CD14-positive monocyte (primary cell): ENCODE measurements around the gene NDUFV3. TPM values are rescaled to one million over a fixed set of nuclear protein-coding genes. Genes with fewer than 3 reads are reported as not detected.
A peak's percentile ranks its signal among the peaks of the same experiment; 100 is the strongest.
"Not testable (repeated sequence)": the region's sequence is repeated elsewhere in the genome, so short reads cannot be mapped to it uniquely, and the experiment has no call there.

Experiments used
- DNase-seq, 3 donors: peaks; one replicate each; pipeline ENCODE4 v3.0.0-alpha.2; 2011 to 2022
- H2AFZ ChIP-seq: 2 replicates; pipeline ENCODE4 v1.6.0; 2012; ENCODE audit warnings: mild to moderate bottlenecking, low read depth, low read length, inconsistent platforms; ENCODE audit not compliant: insufficient read depth, poor library complexity, severe bottlenecking
- H3K27ac ChIP-seq, 2 donors: 1 replicate in 1 of 2; 2 replicates in 1 of 2; pipeline ENCODE4 v1.5.1; 2012 to 2013; ENCODE audit warnings: low read length in 2 of 2, control low read depth in 1 of 2, inconsistent platforms in 1 of 2, low read depth in 1 of 2, mild to moderate bottlenecking in 1 of 2
- H3K27me3 ChIP-seq, 2 donors: one replicate each; pipeline versions ENCODE4 v1.6.0 to v1.6.1; 2011 to 2013; ENCODE audit warnings: low read length in 2 of 2; ENCODE audit not compliant: control insufficient read depth in 2 of 2, insufficient read depth in 2 of 2
- H3K36me3 ChIP-seq, 2 donors: replicated peaks in 1 of 2; 1 replicate in 1 of 2; 2 replicates in 1 of 2; pipeline versions ENCODE4 v1.5.1 to v1.6.1; 2012 to 2013; ENCODE audit warnings: low read length in 2 of 2, control low read depth in 1 of 2, inconsistent platforms in 1 of 2, mild to moderate bottlenecking in 1 of 2; ENCODE audit not compliant: insufficient read depth in 2 of 2, control insufficient read depth in 1 of 2
- H3K4me1 ChIP-seq, 2 donors: 1 replicate in 1 of 2; 2 replicates in 1 of 2; pipeline versions ENCODE4 v1.5.1 to v1.6.1; 2012 to 2013; ENCODE audit warnings: low read length in 2 of 2, control low read depth in 1 of 2, inconsistent platforms in 1 of 2, mild to moderate bottlenecking in 1 of 2, moderate library complexity in 1 of 2; ENCODE audit not compliant: insufficient read depth in 2 of 2, control insufficient read depth in 1 of 2
- H3K4me2 ChIP-seq: replicated peaks from 2 replicates; pipeline ENCODE3; 2012; ENCODE audit warnings: low read length, moderate library complexity, mild to moderate bottlenecking; ENCODE audit not compliant: poor library complexity, severe bottlenecking; ENCODE audit errors: extremely low read depth
- H3K4me3 ChIP-seq, 3 experiments: fragments of 200-600 bp in 1 of 3; sonication (generic) in 1 of 3; replicated peaks in 1 of 3; 1 replicate in 2 of 3; 2 replicates in 1 of 3; pipeline ENCODE4 v1.5.1; 2011 to 2013; ENCODE audit warnings: low read length in 3 of 3, mild to moderate bottlenecking in 3 of 3, control low read depth in 2 of 3, low read depth in 2 of 3, inconsistent platforms in 1 of 3, moderate library complexity in 1 of 3
- H3K79me2 ChIP-seq: 2 replicates; pipeline ENCODE4 v1.6.0; 2012; ENCODE audit warnings: mild to moderate bottlenecking, control low read depth, inconsistent platforms, low read length, moderate library complexity; ENCODE audit not compliant: insufficient read depth
- H3K9ac ChIP-seq: 2 replicates; pipeline ENCODE4 v1.6.0; 2017; ENCODE audit warnings: low read length, mild to moderate bottlenecking; ENCODE audit not compliant: insufficient read depth, poor library complexity, severe bottlenecking
- H3K9me3 ChIP-seq, 2 donors: replicated peaks in 1 of 2; 1 replicate in 1 of 2; 2 replicates in 1 of 2; pipeline versions ENCODE4 v1.5.1 to v1.6.1; 2012 to 2013; ENCODE audit warnings: low read length in 2 of 2, control low read depth in 1 of 2; ENCODE audit not compliant: control insufficient read depth in 1 of 2, insufficient read depth in 1 of 2
- H4K20me1 ChIP-seq: 2 replicates; pipeline ENCODE4 v1.6.0; 2012; ENCODE audit warnings: mild to moderate bottlenecking, low read length, control low read depth, moderate library complexity; ENCODE audit not compliant: insufficient read depth
- H3K27ac Mint-ChIP-seq, 7 donors: one replicate each; pipeline ENCODE4 v1.8.0; 2020; ENCODE audit warnings: mild to moderate bottlenecking in 7 of 7, mixed read lengths in 7 of 7, moderate library complexity in 6 of 7, inconsistent platforms in 2 of 7
- H3K27me3 Mint-ChIP-seq, 3 donors: one replicate each; pipeline ENCODE4 v1.8.0; 2021 to 2022; ENCODE audit warnings: low read depth in 3 of 3, mild to moderate bottlenecking in 3 of 3, mixed read lengths in 3 of 3, moderate library complexity in 3 of 3, inconsistent platforms in 1 of 3
- H3K36me3 Mint-ChIP-seq, 2 donors: one replicate each; pipeline ENCODE4 v1.8.0; 2020; ENCODE audit warnings: mixed read lengths in 2 of 2, inconsistent platforms in 1 of 2, mild to moderate bottlenecking in 1 of 2
- H3K4me1 Mint-ChIP-seq: one replicate; pipeline ENCODE4 v1.8.0; 2020; ENCODE audit warnings: mild to moderate bottlenecking, mixed read lengths
- H3K4me3 Mint-ChIP-seq, 2 donors: one replicate each; pipeline ENCODE4 v1.8.0; 2020; ENCODE audit warnings: mild to moderate bottlenecking in 2 of 2, mixed read lengths in 2 of 2, moderate library complexity in 1 of 2
- H3K9me3 Mint-ChIP-seq, 7 donors: one replicate each; pipeline ENCODE4 v1.8.0; 2020 to 2022; ENCODE audit warnings: mixed read lengths in 7 of 7, mild to moderate bottlenecking in 6 of 7, moderate library complexity in 6 of 7, inconsistent platforms in 2 of 7
- WGBS: methylation state at CpG from one replicate; pipeline ENCODE4 v1.1.5; 2013; ENCODE audit warnings: missing lambda C conversion rate; ENCODE audit not compliant: insufficient coverage; 5-methylcytosine and 5-hydroxymethylcytosine counted together
- intact Hi-C, 2 donors: fragments of 100-400 bp; cut with micrococcal nuclease; formaldehyde crosslinking; loops; one replicate each; pipeline versions ENCODE4 v1.15.0 to v1.15.1; 2023
- polyA plus RNA-seq, 3 donors: library from polyadenylated mRNA; depleted of rRNA in 1 of 3; unstranded in 2 of 3; stranded (reverse) in 1 of 3; fragments of 300-500 nt in 2 of 3; fragments of >200 nt in 1 of 3; fragmentation: Illumina TruSeq in 2 of 3; gene quantifications; 1 replicate in 2 of 3; 2 replicates in 1 of 3; pipeline ENCODE4 v1.2.3, GENCODE V29; 2012 to 2021
- TF ChIP-seq, protein P1 (sequence below): fragments of 200-600 bp; IDR thresholded peaks from one replicate; pipeline ENCODE4 v1.8.0; 2022; ENCODE audit warnings: antibody characterized with exemption, mild to moderate bottlenecking

The NDUFV3 gene
- polyA plus RNA-seq, 3 donors = 18.2 to 35.5 (median 28.0) TPM

DNA sequence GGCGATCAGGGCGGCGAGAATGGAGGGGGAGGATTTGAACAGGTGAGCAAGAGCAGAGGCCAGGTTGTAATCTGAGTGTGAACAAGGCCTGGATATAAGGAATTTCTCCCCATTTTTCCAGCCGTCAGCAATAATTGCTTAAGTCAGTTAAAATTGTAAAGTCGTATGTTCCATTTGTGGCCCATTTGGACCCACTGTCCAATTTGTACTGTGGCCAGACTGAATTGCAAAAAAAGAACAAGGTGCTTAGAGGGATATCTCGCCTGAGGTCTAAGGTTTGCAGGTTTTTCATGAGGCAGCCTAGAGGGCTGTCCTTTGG is 31.3 kb downstream of the NDUFV3 start:
- DNase-seq = no peak
- no peaks in the 10 kb centered on the region for H3K79me2 ChIP-seq
- H3K27me3 ChIP-seq = no peaks in the 10 kb centered on the region
- intact Hi-C loops = loop anchor here in 1 of 2 donors (10.0 kb wide), 1 partner anchor 720 kb away; no protein-coding TSS in a partner anchor
- no peak overlapping the region for H2AFZ ChIP-seq
- H3K9ac ChIP-seq = no peak overlapping the region
- Mint-ChIP-seq H3K4me1 (peaks cover 13% of the 10 kb centered on the region), H3K27ac (peak overlapping the region in 1 of 7 donors; percentile 44), H3K4me3 (no peak overlapping the region), H3K9me3 (no peaks in the 10 kb centered on the region), H3K36me3 (no peaks in the 10 kb centered on the region), H3K27me3 (no peaks in the 10 kb centered on the region)
- peaks cover 7 to 9% of the 10 kb centered on the region in 2 donors for H3K4me1 ChIP-seq
- H3K4me3 ChIP-seq = no peak overlapping the region
- H4K20me1 ChIP-seq = no peaks in the 10 kb centered on the region
- H3K27ac ChIP-seq = no peak overlapping the region
- TF ChIP-seq, protein P1, sequence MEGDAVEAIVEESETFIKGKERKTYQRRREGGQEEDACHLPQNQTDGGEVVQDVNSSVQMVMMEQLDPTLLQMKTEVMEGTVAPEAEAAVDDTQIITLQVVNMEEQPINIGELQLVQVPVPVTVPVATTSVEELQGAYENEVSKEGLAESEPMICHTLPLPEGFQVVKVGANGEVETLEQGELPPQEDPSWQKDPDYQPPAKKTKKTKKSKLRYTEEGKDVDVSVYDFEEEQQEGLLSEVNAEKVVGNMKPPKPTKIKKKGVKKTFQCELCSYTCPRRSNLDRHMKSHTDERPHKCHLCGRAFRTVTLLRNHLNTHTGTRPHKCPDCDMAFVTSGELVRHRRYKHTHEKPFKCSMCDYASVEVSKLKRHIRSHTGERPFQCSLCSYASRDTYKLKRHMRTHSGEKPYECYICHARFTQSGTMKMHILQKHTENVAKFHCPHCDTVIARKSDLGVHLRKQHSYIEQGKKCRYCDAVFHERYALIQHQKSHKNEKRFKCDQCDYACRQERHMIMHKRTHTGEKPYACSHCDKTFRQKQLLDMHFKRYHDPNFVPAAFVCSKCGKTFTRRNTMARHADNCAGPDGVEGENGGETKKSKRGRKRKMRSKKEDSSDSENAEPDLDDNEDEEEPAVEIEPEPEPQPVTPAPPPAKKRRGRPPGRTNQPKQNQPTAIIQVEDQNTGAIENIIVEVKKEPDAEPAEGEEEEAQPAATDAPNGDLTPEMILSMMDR = no peak
- no peak overlapping the region for H3K4me2 ChIP-seq
- H3K9me3 ChIP-seq = no peaks in the 10 kb centered on the region
- no peaks in the 10 kb centered on the region for H3K36me3 ChIP-seq
- WGBS = 100% methylated on average over 1 of the region's 6 CpGs

DNA sequence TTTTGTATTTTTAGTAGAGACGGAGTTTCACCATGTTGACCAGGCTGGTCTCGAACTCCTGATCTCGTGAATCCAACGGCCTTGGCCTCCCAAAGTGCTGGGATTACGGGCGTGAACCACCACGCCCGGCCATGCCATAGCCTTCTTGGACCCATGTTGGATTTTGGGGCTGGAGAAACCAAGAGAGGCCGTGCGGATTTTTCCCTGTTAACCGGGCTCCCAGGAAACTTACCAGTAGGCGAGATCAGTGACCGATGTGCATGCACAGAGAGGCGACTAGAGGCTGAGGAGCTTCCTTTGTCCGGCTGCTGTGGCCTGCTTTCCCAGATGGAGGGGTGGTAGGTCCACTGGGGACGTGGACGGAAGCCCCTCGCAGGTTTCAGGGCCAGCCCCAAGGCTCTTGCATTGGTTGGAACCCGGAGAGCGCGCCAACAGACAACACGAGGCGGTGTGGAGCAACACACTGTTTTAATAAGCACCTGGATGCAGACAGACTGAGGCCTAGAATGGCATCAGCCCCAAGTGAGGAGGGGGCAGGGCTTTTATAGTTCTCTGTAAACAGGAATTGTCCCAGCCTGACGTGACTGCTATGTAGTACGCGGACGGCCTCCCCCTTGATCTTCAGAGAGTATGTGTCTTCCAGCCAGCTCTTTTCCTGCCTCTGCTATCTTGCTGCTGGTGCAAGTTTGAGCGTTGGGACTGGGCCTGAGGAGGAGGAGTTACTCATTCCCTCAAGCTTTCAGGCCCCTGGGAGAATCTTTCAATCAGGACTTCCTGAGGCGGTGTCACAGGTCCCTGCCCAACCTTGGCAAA is 32.2 kb downstream of the NDUFV3 start, which contains the start of gene ERVH48-1:
TSS of gene ERVH48-1 (minus strand) at position 517 of the 813 bp plus-strand sequence. CDS start 6,624 bp downstream, outside the sequence.
- H3K4me3 ChIP-seq = no peak within 1 kb of the TSS

DNA sequence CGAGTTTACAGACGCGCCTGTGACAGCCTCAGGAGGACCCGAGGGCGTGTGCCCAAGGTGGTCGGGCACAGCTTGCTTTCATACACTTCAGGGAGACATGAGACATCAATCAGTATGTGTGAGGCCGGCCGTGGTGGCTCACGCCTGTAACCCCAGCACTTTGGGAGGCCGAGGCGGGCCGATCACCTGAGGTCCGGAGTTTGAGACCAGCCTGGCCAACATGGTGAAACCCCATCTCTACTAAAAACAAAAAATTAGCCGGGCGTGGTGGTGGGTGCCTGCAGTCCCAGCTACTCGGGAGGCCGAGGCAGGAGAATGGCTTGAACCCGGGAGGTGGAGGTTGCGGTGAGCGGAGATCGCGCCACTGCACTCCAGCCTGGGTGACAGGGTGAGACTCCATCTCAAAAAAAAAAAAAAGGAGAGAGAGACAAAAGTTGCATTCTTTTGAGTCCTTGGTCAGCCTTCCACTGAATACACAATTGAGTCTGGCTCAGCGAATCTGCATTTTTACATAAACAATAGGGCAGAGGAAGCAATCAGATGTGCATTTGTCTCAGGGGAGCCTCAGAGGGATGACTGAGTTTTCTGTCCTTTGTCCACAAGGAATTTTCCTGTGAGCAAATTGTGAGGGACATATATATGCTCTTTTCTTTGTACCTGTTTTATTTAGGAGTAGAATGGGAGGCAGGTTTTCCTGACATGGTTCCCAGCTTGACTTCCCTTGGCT is 34.5 kb downstream of the NDUFV3 start:
- H3K4me1 ChIP-seq, H3K36me3 Mint-ChIP-seq, H3K9me3 Mint-ChIP-seq, H2AFZ ChIP-seq, H3K36me3 ChIP-seq, H4K20me1 ChIP-seq, H3K4me3 ChIP-seq, H3K27ac ChIP-seq, DNase-seq, H3K9ac ChIP-seq, H3K27me3 ChIP-seq, H3K79me2 ChIP-seq, H3K9me3 ChIP-seq, H3K27me3 Mint-ChIP-seq, H3K4me2 ChIP-seq, H3K4me3 Mint-ChIP-seq: not testable (repeated sequence)
- H3K27ac Mint-ChIP-seq = peak overlapping the region in 1 of 7 donors; percentile 22
- intact Hi-C loops = loop anchor here in 1 of 2 donors (10.0 kb wide), 1 partner anchor 717 kb away; no protein-coding TSS in a partner anchor
- peaks cover 13% of the 10 kb centered on the region for H3K4me1 Mint-ChIP-seq
- 94% methylated on average over 18 of the region's 23 CpGs for WGBS

More for the DNA sequence above, 32.2 kb downstream of the NDUFV3 start, which contains the start of gene ERVH48-1:
- H3K9me3 ChIP-seq = no peaks in the 10 kb centered on the region
- H3K9me3 Mint-ChIP-seq = no peaks in the 10 kb centered on the region
- H3K36me3 Mint-ChIP-seq = no peaks in the 10 kb centered on the region
- peaks cover 7 to 9% of the 10 kb centered on the region in 2 donors for H3K4me1 ChIP-seq
- H3K27ac Mint-ChIP-seq = peak within 1 kb of the TSS in 3 of 7 donors; percentile 44 to 63 (median 46)
- no peaks in the 10 kb centered on the region for H3K36me3 ChIP-seq
- H3K79me2 ChIP-seq = no peaks in the 10 kb centered on the region
- WGBS = 97% methylated on average over 25 of the region's 29 CpGs
- no peaks in the 10 kb centered on the region for H3K27me3 Mint-ChIP-seq
- no peak within 1 kb of the TSS for H3K9ac ChIP-seq
- no peak for DNase-seq
- no peak within 1 kb of the TSS for H2AFZ ChIP-seq
- TF ChIP-seq, protein P1 = no peak
- no peak within 1 kb of the TSS for H3K4me3 Mint-ChIP-seq
- no peak within 1 kb of the TSS for H3K4me2 ChIP-seq
- H4K20me1 ChIP-seq = no peaks in the 10 kb centered on the region
- peaks cover 13% of the 10 kb centered on the region for H3K4me1 Mint-ChIP-seq
- no peak within 1 kb of the TSS for H3K27ac ChIP-seq
- intact Hi-C loops = loop anchor here in 1 of 2 donors (10.0 kb wide), 1 partner anchor 719 kb away; no protein-coding TSS in a partner anchor
- H3K27me3 ChIP-seq = no peaks in the 10 kb centered on the region
